ENCODE results near the gene UPK1B.

The UPK1B gene

DNA sequence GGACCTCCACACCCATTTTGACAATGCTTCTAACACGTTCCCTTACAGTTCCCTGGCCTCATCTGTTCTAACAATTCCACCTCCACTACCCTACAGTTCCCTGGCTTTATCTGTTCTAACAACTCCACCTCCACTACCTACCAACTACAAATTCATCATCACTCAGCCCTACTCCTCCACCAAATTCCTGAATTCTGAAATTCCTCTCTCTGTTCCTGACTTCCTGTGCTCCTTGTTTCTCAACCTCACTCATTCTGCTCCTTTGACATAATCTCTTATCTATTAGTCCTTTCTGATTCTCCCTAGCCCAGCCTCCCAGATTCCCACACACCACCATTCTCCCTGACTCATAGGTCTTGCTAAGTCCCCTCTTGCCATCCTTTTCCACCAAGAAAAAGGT, 22.5 kb downstream of the UPK1B start:
- no peak overlapping the region for H3K27ac ChIP-seq

DNA sequence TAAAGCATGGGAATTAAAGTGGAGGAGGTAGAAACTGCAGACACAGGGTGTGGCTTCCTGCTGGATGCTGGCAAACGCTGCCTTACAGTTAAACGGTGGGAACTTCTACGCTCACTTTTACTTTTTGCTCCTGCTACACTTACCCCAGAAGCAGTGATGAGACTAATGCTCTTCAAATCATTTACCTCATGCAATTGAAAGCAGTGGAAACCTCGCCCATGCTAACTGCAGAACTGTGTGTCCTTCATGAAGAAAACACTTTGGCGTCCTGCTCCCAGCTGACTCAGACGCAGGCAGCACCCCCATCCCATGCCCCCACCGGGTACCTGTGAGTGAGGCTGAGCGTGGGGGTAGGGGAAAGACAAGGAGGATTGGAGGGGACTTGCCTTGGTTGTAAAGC, 31.8 kb downstream of the UPK1B start:
- no peak for TF ChIP-seq ZFX (IDR thresholded peaks at IDR 0.05; ENCODE audit: borderline replicate concordance)
- TF ChIP-seq, protein P1, sequence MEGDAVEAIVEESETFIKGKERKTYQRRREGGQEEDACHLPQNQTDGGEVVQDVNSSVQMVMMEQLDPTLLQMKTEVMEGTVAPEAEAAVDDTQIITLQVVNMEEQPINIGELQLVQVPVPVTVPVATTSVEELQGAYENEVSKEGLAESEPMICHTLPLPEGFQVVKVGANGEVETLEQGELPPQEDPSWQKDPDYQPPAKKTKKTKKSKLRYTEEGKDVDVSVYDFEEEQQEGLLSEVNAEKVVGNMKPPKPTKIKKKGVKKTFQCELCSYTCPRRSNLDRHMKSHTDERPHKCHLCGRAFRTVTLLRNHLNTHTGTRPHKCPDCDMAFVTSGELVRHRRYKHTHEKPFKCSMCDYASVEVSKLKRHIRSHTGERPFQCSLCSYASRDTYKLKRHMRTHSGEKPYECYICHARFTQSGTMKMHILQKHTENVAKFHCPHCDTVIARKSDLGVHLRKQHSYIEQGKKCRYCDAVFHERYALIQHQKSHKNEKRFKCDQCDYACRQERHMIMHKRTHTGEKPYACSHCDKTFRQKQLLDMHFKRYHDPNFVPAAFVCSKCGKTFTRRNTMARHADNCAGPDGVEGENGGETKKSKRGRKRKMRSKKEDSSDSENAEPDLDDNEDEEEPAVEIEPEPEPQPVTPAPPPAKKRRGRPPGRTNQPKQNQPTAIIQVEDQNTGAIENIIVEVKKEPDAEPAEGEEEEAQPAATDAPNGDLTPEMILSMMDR (IDR thresholded peaks at IDR 0.05): no peak
- H3K27ac ChIP-seq: no peak overlapping the region

More for the DNA sequence above, 22.5 kb downstream of the UPK1B start:
- TF ChIP-seq, protein P1 (IDR thresholded peaks at IDR 0.05): no peak
- TF ChIP-seq ZFX (IDR thresholded peaks at IDR 0.05; ENCODE audit: borderline replicate concordance): no peak

DNA sequence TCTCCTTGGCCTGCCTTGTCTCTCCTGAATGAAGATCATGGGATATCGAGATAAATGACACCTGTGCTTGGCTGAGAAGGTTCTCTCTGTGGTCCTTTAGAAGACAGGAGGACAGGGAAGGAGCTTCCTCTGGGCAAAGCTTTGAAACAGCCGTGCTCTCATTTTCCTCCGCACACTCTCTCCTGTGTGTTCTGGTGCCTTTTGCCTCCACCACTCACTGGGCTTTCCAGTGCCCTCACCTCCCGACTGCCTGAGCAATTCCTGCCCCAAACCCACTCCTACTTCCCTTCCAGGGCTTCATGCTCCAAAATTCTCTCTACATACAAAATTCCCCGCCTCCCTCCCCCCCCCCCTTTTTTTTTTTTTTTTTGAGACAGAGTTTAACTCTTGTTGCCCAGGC, 32.3 kb downstream of the UPK1B start:
- no peak for TF ChIP-seq ZFX (IDR thresholded peaks at IDR 0.05; ENCODE audit: borderline replicate concordance)
- TF ChIP-seq, protein P1 (IDR thresholded peaks at IDR 0.05): no peak
- H3K27ac ChIP-seq: no peak overlapping the region

DNA sequence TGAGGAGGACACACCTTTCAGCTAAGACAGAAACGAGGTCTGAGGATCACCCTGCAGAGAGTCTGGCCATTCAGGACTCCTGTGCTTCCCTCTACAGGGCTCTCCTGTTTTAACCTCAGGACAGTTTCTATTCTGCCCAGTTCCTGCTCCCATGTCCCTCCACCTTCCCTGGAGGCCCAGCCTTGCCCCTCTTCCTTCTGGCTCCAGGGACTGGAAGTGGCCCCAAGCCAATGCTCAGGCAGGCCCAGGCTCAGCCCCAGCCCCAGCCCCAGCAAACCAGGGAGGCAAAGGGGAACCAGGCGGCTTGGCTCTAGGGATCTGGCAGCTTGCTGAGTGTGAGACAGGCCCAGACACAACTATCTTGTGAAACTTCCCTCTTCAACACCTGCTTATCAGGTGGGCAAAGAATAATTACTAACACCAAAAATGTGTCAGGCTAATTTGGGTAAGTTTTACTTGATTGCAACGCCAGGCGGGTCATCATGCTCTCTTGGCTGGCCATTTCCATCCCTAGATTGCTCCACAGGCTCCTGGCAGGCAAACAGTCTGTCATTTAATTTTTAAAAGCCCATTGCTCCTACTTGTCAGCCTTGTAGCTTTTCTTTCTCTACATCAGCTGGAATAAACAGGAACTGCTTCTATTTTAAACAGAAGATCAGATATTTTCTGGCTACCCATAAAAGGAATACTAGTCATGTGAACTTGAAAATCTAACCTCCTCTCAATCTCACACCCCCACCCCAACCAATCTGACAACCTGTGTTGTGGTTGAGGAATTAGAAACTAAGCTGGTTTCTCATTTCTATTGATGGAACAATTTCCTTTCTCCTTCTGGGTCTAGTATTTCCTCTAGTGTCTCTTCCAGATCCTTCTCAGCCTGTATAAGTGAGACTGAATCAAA, 33.5 kb downstream of the UPK1B start:
- TF ChIP-seq, protein P1 (IDR thresholded peaks at IDR 0.05): no peak
- TF ChIP-seq ZFX (IDR thresholded peaks at IDR 0.05; ENCODE audit: borderline replicate concordance): no peak
- no peak overlapping the region for H3K27ac ChIP-seq

DNA sequence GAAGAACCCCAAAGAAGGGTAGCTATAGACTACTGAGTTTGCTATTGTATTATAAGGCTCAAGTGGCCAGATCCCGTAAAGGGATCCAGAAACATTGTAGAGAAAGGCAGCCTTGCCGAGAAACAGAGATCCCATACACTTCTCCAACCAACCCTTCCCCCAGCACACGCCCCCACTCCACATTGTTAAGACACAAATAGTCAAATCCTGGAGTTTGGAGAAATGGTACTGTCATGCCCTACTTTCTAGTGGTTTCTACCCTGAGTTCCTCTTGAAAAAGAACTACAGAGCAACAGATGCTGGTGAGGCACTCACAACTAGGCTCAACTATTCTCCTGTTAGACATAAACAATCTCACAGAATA, 34.1 kb downstream of the UPK1B start:
- TF ChIP-seq ZFX (IDR thresholded peaks at IDR 0.05; ENCODE audit: borderline replicate concordance): no peak
- TF ChIP-seq, protein P1 (IDR thresholded peaks at IDR 0.05): no peak
- H3K27ac ChIP-seq: no peak overlapping the region

DNA sequence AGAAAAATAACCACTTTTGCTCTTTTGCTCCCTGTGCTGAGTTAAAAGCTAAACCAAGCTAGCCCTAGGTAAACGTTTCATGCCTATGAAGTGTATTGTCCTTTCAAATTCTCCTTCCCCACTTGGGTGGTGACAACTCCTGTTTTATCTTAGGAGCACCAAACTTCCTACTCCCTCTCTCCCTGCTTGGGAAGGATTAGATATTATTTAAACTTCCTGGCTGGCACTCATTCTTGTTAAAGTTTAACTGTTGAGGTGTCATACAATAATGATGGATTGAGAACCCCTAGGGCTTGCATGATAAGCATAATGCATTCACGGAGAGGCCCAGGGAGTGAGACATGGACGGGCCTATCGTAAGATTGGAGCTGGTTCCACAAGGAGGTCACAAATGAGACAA, 37.8 kb downstream of the UPK1B start:
- no peak overlapping the region for H3K27ac ChIP-seq
- TF ChIP-seq, protein P1 (IDR thresholded peaks at IDR 0.05): no peak
- no peak for TF ChIP-seq ZFX (IDR thresholded peaks at IDR 0.05; ENCODE audit: borderline replicate concordance)

DNA sequence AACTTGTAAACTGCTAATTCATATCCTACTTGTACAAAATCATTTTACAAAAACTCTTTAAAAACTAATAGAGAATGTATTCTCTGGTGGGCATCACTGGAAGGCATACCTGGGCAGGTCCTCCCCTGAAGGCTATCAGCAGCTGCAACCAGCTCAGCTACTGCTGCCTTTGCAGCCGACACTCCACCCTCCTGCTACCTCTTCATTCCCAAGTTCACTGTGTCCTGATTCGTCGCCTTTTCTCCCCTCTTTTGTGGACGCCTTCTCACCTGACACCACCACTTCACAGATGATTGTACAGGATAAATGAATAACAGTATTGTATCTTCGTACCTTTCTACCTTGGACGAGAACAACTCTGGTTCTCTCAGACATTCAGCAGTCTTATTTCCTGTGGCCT, 38.4 kb downstream of the UPK1B start:
- TF ChIP-seq, protein P1 (IDR thresholded peaks at IDR 0.05): no peak
- TF ChIP-seq ZFX (IDR thresholded peaks at IDR 0.05; ENCODE audit: borderline replicate concordance): no peak
- no peak overlapping the region for H3K27ac ChIP-seq
